HL-60 (cell line): ENCODE measurements around the gene EVA1C.

Experiments used
- CTCF ChIP-seq: IDR thresholded peaks from one replicate; pipeline ENCODE4 v1.5.1; 2011; ENCODE audit warnings: low read length, control low read depth, inconsistent platforms; ENCODE audit not compliant: insufficient read depth
- GABPA ChIP-seq: IDR thresholded peaks from 2 replicates; pipeline ENCODE4 v1.6.1; 2012; ENCODE audit warnings: low read depth

GRCh38 chr21:32445101-32445500, 32.6 kb downstream of the EVA1C start:
- TF ChIP-seq GABPA (no peak), CTCF (no peak)
